CD8-positive, alpha-beta memory T cell (primary cell): ENCODE results near the gene SLC6A11. TPM values are rescaled to one million over a fixed set of nuclear protein-coding genes. Genes with fewer than 3 reads are reported as not detected.
A peak's percentile ranks its signal among the peaks of the same experiment; 100 is the strongest.

Source experiments
- CTCF ChIA-PET: fragments of 350-600 bp; sonication (Branson Sonifier 250); formaldehyde crosslinking; loops from one replicate; lab custom pipeline; 2021; ENCODE audit warnings: antibody characterized with exemption; lab: Charles Lee
- POLR2A ChIA-PET: fragments of 350-600 bp; sonication (Branson Sonifier 250); formaldehyde crosslinking; loops from one replicate; lab custom pipeline; 2021; ENCODE audit warnings: antibody characterized with exemption; lab: Charles Lee
- DNase-seq, 5 donors: peaks; one replicate each; pipeline versions ENCODE4 v3.0.0 to v3.0.0-alpha.2; 2020 to 2022; ENCODE audit warnings: mixed read lengths in 1 of 5
- H3K27ac ChIP-seq: one replicate; pipeline ENCODE4 v1.7.0; 2013; ENCODE audit warnings: low read depth, mild to moderate bottlenecking, low read length, moderate library complexity
- H3K27me3 ChIP-seq: 2 replicates; pipeline ENCODE4 v1.7.0; 2013; ENCODE audit warnings: low read length, mild to moderate bottlenecking; ENCODE audit not compliant: insufficient read depth, poor library complexity, severe bottlenecking
- H3K36me3 ChIP-seq: 2 replicates; pipeline ENCODE4 v1.7.0; 2013; ENCODE audit warnings: mild to moderate bottlenecking, low read length, moderate library complexity; ENCODE audit not compliant: insufficient read depth
- H3K4me1 ChIP-seq: 2 replicates; pipeline ENCODE4 v1.7.0; 2013; ENCODE audit warnings: mild to moderate bottlenecking, low read length, moderate library complexity; ENCODE audit not compliant: insufficient read depth
- H3K4me3 ChIP-seq: 2 replicates; pipeline ENCODE4 v1.7.0; 2013; ENCODE audit warnings: mild to moderate bottlenecking, low read length
- H3K9me3 ChIP-seq: 2 replicates; pipeline ENCODE4 v1.7.0; 2013; ENCODE audit warnings: mild to moderate bottlenecking, low read length
- H3K27ac Mint-ChIP-seq, 8 donors: one replicate each; pipeline ENCODE4 v1.8.0; 2020 to 2021; ENCODE audit warnings: mixed read lengths in 8 of 8, mild to moderate bottlenecking in 6 of 8, inconsistent platforms in 3 of 8, moderate library complexity in 3 of 8
- H3K27me3 Mint-ChIP-seq, 2 donors: one replicate each; pipeline ENCODE4 v1.8.0; 2020 to 2021; ENCODE audit warnings: mixed read lengths in 2 of 2, mild to moderate bottlenecking in 1 of 2, moderate library complexity in 1 of 2
- H3K36me3 Mint-ChIP-seq, 3 donors: one replicate each; pipeline ENCODE4 v1.8.0; 2020 to 2021; ENCODE audit warnings: mixed read lengths in 3 of 3, inconsistent platforms in 1 of 3, mild to moderate bottlenecking in 1 of 3
- H3K4me1 Mint-ChIP-seq, 3 donors: one replicate each; pipeline ENCODE4 v1.8.0; 2020 to 2021; ENCODE audit warnings: mixed read lengths in 3 of 3, inconsistent platforms in 1 of 3, mild to moderate bottlenecking in 1 of 3
- H3K4me3 Mint-ChIP-seq, 7 donors: one replicate each; pipeline ENCODE4 v1.8.0; 2020 to 2021; ENCODE audit warnings: mixed read lengths in 7 of 7, mild to moderate bottlenecking in 6 of 7, moderate library complexity in 4 of 7, inconsistent platforms in 2 of 7
- H3K9me3 Mint-ChIP-seq, 5 donors: one replicate each; pipeline ENCODE4 v1.8.0; 2020 to 2022; ENCODE audit warnings: mixed read lengths in 5 of 5, mild to moderate bottlenecking in 3 of 5, moderate library complexity in 2 of 5, inconsistent platforms in 1 of 5
- polyA plus RNA-seq: library from polyadenylated mRNA; unstranded; fragments of 300-500 nt; fragmentation: Illumina TruSeq; gene quantifications from one replicate; pipeline ENCODE4 v1.2.3, GENCODE V29; 2021
- total RNA-seq, 2 experiments: library from RNA; stranded (reverse); gene quantifications; one replicate each; pipeline ENCODE4 v1.2.3, GENCODE V29; 2021

Gene SLC6A11
- total and polyA plus RNA-seq, 3 experiments from 2014 or later = not detected

DNA sequence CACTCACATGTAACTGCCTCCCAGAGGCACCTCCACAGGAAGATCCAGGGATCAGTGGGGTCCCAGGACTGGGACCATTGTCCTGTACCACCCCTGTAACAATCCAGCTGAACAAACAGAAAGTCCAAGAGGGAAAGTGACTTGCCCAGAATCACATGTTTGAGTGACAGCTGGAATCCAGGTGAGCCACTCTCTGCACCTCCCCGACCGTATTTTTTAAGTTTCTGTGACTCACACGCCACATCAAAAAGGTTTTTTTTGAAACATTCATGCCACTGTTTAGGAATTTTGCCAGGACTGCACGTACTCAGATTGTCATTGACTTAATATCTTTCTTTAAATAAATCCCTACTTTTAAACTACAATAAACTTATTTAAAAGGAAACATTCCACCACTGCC, 166.8 kb downstream of the SLC6A11 start:
- Mint-ChIP-seq H3K4me1 (peaks cover 0 to 8% (median 4%) of the 10 kb centered on the region in 3 donors), H3K9me3 (peaks cover 0 to 2% (median 0%) of the 10 kb centered on the region in 5 donors), H3K27ac (peak overlapping the region in 1 of 8 donors; percentile 15), H3K4me3 (no peak overlapping the region), H3K36me3 (no peaks in the 10 kb centered on the region), H3K27me3 (peaks cover 10 to 15% of the 10 kb centered on the region in 2 donors)
- Histone ChIP-seq H3K4me1 (no peaks in the 10 kb centered on the region), H3K27me3 (no peaks in the 10 kb centered on the region), H3K36me3 (no peaks in the 10 kb centered on the region), H3K27ac (no peak overlapping the region), H3K9me3 (no peaks in the 10 kb centered on the region), H3K4me3 (no peak overlapping the region)
- ChIA-PET POLR2A (no interaction called here), CTCF (interaction anchor here (0.7 kb wide), 1 partner anchor 19 kb away, joined by 3 read pairs; no protein-coding TSS in a partner anchor)
- DNase-seq = no peak

DNA sequence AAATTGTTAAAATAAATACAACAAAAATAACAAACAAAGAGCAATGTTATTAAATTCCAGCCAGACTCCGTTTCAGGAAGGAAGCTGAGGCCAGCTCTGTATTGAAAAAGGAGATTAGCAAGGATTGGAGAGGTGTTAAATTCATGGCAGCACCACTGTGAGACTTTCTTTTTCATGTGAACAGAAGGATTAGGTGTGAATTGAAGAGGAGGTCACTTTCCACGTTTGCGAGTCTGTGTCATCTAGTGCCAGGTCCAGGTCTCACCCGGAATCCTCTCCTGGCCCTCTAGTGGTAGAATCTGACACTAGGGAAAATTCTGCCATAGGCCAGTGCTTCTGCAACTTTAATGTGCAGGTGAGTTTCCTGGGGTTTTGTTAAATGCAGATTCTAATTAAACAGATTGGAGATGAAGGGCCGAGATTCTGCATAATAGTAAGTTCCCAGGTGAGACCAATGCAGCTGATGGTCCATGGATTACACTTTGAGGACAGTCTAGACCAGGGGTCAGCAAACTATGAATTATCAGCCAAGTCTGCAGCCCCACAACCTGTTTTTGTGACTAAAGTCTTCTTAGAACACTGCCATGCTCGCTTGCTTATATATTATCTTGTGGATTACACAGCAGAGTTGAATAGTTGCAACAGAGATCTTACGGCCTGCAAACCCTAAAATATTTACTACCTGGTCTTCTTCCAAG, 167.3 kb downstream of the SLC6A11 start:
- CTCF ChIA-PET = interaction anchor here (0.7 kb wide), 1 partner anchor 19 kb away, joined by 3 read pairs; no protein-coding TSS in a partner anchor
- no peaks in the 10 kb centered on the region for H3K27me3 ChIP-seq
- no peaks in the 10 kb centered on the region for H3K9me3 ChIP-seq
- H3K27ac Mint-ChIP-seq = no peak overlapping the region
- H3K4me1 Mint-ChIP-seq = peaks cover 0 to 8% (median 4%) of the 10 kb centered on the region in 3 donors
- H3K27me3 Mint-ChIP-seq = peaks cover 12 to 19% of the 10 kb centered on the region in 2 donors
- peaks cover 0 to 2% (median 0%) of the 10 kb centered on the region in 5 donors for H3K9me3 Mint-ChIP-seq
- H3K4me3 Mint-ChIP-seq = no peak overlapping the region
- H3K36me3 Mint-ChIP-seq = no peaks in the 10 kb centered on the region
- H3K4me1 ChIP-seq = no peaks in the 10 kb centered on the region
- POLR2A ChIA-PET = no interaction called here
- DNase-seq = no peak
- no peak overlapping the region for H3K4me3 ChIP-seq
- no peaks in the 10 kb centered on the region for H3K36me3 ChIP-seq
- H3K27ac ChIP-seq = no peak overlapping the region

DNA sequence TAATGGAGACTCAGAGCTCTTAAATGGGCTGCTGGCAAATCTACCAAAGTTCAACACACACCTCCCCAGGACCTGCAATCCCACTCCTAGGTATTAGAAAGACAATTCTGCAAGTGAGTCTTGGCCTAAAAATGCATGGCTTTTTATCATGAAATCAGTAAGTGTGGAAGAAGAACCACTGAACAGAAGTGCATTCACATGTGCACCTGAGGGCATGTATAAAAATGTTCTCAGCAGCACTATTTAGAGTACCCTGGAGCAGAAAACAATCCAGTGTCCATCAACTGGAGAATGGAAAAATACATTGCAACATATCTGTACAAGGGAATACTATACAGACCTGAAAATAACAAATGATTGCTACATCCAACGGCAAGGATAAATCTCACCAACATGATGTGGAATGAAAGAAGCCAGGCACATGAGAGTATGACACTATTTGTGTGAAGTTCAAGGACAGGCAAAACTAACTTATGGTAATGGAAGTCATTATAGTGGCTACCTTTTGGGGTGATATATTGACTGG, 168.4 kb downstream of the SLC6A11 start:
- Mint-ChIP-seq H3K36me3 (no peaks in the 10 kb centered on the region), H3K9me3 (peaks cover 0 to 2% (median 0%) of the 10 kb centered on the region in 5 donors), H3K4me3 (no peak overlapping the region), H3K27ac (no peak overlapping the region), H3K4me1 (peaks cover 0 to 8% (median 4%) of the 10 kb centered on the region in 3 donors), H3K27me3 (peaks cover 14 to 24% of the 10 kb centered on the region in 2 donors)
- no peak for DNase-seq
- H3K36me3 ChIP-seq = no peaks in the 10 kb centered on the region
- no peaks in the 10 kb centered on the region for H3K4me1 ChIP-seq
- H3K27ac ChIP-seq = no peak overlapping the region
- POLR2A ChIA-PET = no interaction called here
- H3K27me3 ChIP-seq = no peaks in the 10 kb centered on the region
- H3K4me3 ChIP-seq = no peak overlapping the region
- CTCF ChIA-PET = no interaction called here
- no peaks in the 10 kb centered on the region for H3K9me3 ChIP-seq

DNA sequence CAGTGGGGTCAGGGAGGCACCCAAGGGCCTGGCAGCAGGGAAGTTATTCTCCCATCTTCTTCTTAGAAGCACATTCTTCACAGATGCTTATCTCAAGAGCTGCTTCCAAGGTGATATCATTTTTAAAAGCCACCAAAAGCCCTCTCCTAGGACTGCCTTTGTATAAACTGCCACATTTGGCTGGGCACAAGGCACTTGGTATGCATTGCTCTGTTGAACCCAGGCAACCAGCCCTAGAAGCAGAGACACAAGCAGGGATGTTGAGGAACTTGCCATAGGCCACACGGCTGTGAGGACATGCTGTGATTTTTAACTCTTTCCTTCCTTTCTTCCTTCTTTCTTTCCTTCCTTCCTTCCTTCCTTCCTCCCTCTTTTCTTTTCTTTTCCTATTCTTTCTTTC, 169.2 kb downstream of the SLC6A11 start:
- no peak for DNase-seq
- POLR2A ChIA-PET = no interaction called here
- Mint-ChIP-seq H3K27me3 (peaks cover 13 to 28% of the 10 kb centered on the region in 2 donors), H3K36me3 (no peaks in the 10 kb centered on the region), H3K27ac (no peak overlapping the region), H3K4me3 (no peak overlapping the region), H3K4me1 (peaks cover 0 to 8% (median 4%) of the 10 kb centered on the region in 3 donors), H3K9me3 (no peaks in the 10 kb centered on the region)
- no peaks in the 10 kb centered on the region for H3K27me3 ChIP-seq
- no peaks in the 10 kb centered on the region for H3K36me3 ChIP-seq
- H3K9me3 ChIP-seq = no peaks in the 10 kb centered on the region
- CTCF ChIA-PET = no interaction called here
- no peak overlapping the region for H3K4me3 ChIP-seq
- no peak overlapping the region for H3K27ac ChIP-seq
- H3K4me1 ChIP-seq = no peaks in the 10 kb centered on the region

DNA sequence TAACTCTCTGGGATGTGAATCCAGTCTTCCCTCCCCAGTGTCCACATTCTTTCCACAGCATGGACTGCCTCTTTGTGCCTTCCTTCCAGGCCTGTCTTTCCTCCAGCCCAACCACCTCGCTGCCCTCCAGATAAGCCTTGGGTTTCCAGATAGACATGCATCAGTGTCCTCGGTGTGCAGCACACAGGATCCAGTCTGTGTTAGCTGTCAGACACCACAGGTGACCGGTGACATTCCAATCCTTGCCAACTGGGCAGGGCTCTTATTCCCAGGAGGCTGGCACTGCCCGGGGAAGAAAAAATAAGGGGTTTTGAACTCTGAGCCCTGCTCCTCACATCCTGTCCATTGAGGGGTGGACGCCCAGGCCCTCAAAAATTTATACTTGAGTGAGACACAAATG, 170.6 kb downstream of the SLC6A11 start:
- H3K27ac ChIP-seq = no peak overlapping the region
- H3K4me3 ChIP-seq = no peak overlapping the region
- H3K27me3 ChIP-seq = peaks cover 9% of the 10 kb centered on the region
- peaks cover 0 to 3% (median 0%) of the 10 kb centered on the region in 5 donors for H3K9me3 Mint-ChIP-seq
- H3K36me3 Mint-ChIP-seq = no peaks in the 10 kb centered on the region
- H3K4me1 Mint-ChIP-seq = peaks cover 0 to 8% (median 7%) of the 10 kb centered on the region in 3 donors
- H3K9me3 ChIP-seq = no peaks in the 10 kb centered on the region
- peaks cover 19 to 39% of the 10 kb centered on the region in 2 donors for H3K27me3 Mint-ChIP-seq
- POLR2A ChIA-PET = no interaction called here
- no peaks in the 10 kb centered on the region for H3K36me3 ChIP-seq
- H3K4me3 Mint-ChIP-seq = no peak overlapping the region
- no peak overlapping the region for H3K27ac Mint-ChIP-seq
- no peak for DNase-seq
- no peaks in the 10 kb centered on the region for H3K4me1 ChIP-seq
- CTCF ChIA-PET = no interaction called here

DNA sequence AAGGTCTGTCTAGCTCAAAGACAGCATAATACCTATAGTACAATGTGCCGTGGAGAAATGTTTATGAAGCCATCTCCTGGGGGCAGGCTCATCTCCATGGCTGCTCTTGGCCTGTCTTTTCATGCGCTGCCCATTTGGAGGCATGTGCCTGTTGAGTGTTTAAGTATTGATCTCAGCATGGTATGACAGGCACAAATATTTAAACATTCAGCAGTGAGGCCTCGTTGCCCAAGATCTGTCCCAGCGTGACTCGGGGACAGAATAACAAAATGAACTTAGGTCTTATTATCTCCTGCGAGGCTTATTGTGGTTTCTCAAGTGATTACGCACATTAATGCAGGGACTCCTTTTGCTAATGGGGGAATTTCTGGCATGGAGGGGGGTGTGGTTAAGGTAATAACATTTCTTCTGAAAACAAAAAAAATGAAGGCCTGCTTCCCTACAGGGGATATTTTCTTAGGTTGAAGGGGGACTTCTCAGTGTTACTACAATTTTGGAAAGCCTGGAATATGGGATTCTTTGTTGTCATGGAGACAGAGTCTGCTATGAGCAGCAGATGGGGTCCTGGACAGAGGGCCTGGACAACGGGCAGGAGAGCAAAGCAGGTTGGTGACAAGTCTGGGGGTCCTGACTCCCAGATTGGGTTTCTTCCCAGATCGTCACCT, 172.1 kb downstream of the SLC6A11 start:
- Histone ChIP-seq H3K4me3 (no peak overlapping the region), H3K4me1 (no peaks in the 10 kb centered on the region), H3K27ac (no peak overlapping the region), H3K36me3 (no peaks in the 10 kb centered on the region), H3K9me3 (no peaks in the 10 kb centered on the region), H3K27me3 (peaks cover 13% of the 10 kb centered on the region)
- ChIA-PET CTCF (no interaction called here), POLR2A (no interaction called here)
- Mint-ChIP-seq H3K4me3 (no peak overlapping the region), H3K9me3 (peaks cover 0 to 3% (median 0%) of the 10 kb centered on the region in 5 donors), H3K27ac (no peak overlapping the region), H3K36me3 (no peaks in the 10 kb centered on the region), H3K27me3 (peaks cover 26 to 38% of the 10 kb centered on the region in 2 donors), H3K4me1 (peaks cover 5 to 6% (median 6%) of the 10 kb centered on the region in 3 donors)
- no peak for DNase-seq

DNA sequence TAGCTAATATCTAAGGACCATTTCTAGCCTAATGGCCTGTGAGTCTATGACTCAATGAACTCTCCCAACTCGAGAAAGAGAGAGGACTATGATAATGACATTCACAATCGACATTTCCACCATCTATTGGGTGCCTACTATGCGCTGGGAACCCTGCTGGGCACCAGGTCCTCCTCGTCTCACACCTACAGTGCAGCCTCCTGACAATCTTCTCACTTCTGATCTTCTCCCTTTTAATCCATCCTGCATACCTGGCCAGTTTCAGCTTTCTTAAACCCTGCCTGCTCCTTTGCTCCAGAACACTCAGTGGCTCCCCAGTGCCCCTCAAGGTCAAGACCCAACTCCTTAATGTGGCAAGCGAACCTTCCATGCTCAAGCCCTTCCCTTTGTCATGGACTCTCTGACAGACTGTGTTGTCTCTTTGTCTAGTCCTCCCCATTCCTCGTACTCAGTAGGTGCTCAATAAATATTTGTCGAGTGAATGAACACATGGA, 173.0 kb downstream of the SLC6A11 start:
- no peaks in the 10 kb centered on the region for H3K36me3 ChIP-seq
- POLR2A ChIA-PET = no interaction called here
- no peak for DNase-seq

More for the DNA sequence above, 173.0 kb downstream of the SLC6A11 start:
- peaks cover 5 to 6% (median 5%) of the 10 kb centered on the region in 3 donors for H3K4me1 Mint-ChIP-seq
- no peak overlapping the region for H3K27ac ChIP-seq
- H3K27me3 ChIP-seq = peaks cover 13% of the 10 kb centered on the region
- H3K9me3 ChIP-seq = no peaks in the 10 kb centered on the region
- CTCF ChIA-PET = no interaction called here
- peaks cover 0 to 3% (median 0%) of the 10 kb centered on the region in 5 donors for H3K9me3 Mint-ChIP-seq
- H3K4me3 ChIP-seq = no peak overlapping the region
- no peaks in the 10 kb centered on the region for H3K36me3 Mint-ChIP-seq
- no peak overlapping the region for H3K27ac Mint-ChIP-seq
- H3K4me1 ChIP-seq = no peaks in the 10 kb centered on the region
- peaks cover 31 to 45% of the 10 kb centered on the region in 2 donors for H3K27me3 Mint-ChIP-seq
- no peak overlapping the region for H3K4me3 Mint-ChIP-seq
